ENCODE data around the gene EVPL.

The EVPL gene

DNA sequence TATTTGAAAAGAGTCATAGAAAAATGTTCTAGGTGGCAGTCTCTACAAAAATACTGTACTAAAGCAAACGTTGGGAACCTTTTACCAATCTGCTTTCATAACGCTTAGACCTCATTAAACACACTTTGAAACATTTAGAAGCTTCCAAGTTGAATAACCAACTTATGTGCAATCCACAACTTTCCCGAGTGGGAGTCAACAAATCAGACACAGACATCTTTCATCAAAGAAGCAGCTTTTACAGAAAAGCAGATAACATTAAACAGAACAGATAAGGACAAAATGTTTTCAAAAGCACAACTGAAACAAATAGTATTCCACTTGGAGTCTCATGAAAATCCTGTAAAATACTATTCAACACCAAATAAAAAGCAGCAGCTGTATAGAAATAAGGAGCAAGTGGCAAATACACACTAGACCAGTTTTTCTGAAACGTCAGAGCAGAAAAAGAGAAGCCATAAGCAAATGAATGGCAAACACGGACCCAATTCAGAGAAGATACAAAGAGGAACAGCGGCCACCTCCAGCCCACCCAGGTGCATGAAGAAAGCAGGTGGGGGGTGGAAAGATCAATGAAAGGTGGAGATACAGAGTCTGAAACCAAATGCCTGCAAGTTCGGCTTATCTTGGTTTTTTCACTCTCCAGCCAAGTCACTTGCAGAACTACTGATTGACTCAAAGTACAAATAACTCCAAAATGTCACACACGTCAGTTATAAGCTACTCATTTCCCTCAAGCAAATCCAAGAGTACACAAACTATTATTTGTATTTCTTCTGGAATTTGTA, 67.9 kb downstream of the EVPL start:
- no peak for DNase-seq

Data from stimulated activated CD4-positive, alpha-beta T cell treated with anti-CD3 and anti-CD28 coated beads, Interleukin-2, amount 100 ng/mL, for 24 hours (primary cell).